Measurements from ENCODE around the gene NUDT16L1. TPM values are rescaled to one million over a fixed set of nuclear protein-coding genes. Genes with fewer than 3 reads are reported as not detected.

NUDT16L1 gene
- total and polyA plus RNA-seq, 2 of the 4 experiments (the other 2 are of a cell fraction) = 22.9 to 44.3 TPM

GRCh38 chr16:4706871-4707270 is 13.5 kb downstream of the NUDT16L1 start:
- H2AK9ac ChIP-seq (replicated peaks; ENCODE audit: low read depth, low read length, poor library complexity) = no peak overlapping the region
- in situ Hi-C loops (cut with MboI; ENCODE audit: low sequenced_read_pairs) = no loop called here
- no peak overlapping the region for H3K23ac ChIP-seq (ENCODE audit: low read depth, low read length)
- dilution Hi-C loops (cut with HindIII; ENCODE audit: low sequenced_read_pairs, unreplicated experiment) = no loop called here
- no peak overlapping the region for H2AK5ac ChIP-seq (ENCODE audit: low read depth, low read length)
- 100% methylated on average over 2 of the region's 7 CpGs; no CpG with 5 or more reads in 1 of the 2 experiments for WGBS, 2 experiments (ENCODE audit: extremely low coverage in 2 of 2, insufficient read length in 1 of 2)
- peaks cover 10% of the 10 kb centered on the region; the same call in 1 of the 2 replicates for H4K20me1 ChIP-seq (ENCODE audit: insufficient read depth, low read length)
- H3K4me3 ChIP-seq (ENCODE audit: insufficient read depth, low read depth, low read length) = no peak overlapping the region
- ATAC-seq (ENCODE audit: low read depth) = no peak
- no peaks in the 10 kb centered on the region for H3K9me3 ChIP-seq (ENCODE audit: control insufficient read depth, insufficient read depth, low read length)
- no peak overlapping the region for H3K14ac ChIP-seq (replicated peaks; ENCODE audit: low read depth, low read length)
- no peak overlapping the region for H3K27ac ChIP-seq (ENCODE audit: insufficient read depth, low read length)
- no peak overlapping the region for H2BK120ac ChIP-seq (ENCODE audit: low read depth, low read length)
- no peak overlapping the region for H2AFZ ChIP-seq (replicated peaks; ENCODE audit: low read length, poor library complexity)
- peaks cover 3% of the 10 kb centered on the region; the same call in 1 of the 2 replicates for H3K9me1 ChIP-seq (ENCODE audit: insufficient read depth, low read length)
- peaks cover 3 to 23% of the 10 kb centered on the region in 2 experiments; a peak in 2 of 4 replicates for H3K79me1 ChIP-seq (ENCODE audit: low read depth in 1 of 2, low read length in 2 of 2)
- POLR2A ChIA-PET (ENCODE audit: unreplicated experiment) = no interaction called here
- H2BK20ac ChIP-seq (ENCODE audit: low read depth, low read length) = no peak overlapping the region
- no peak overlapping the region for H3K4ac ChIP-seq (ENCODE audit: low read depth, low read length)
- H4K91ac ChIP-seq (ENCODE audit: insufficient read depth, low read depth, low read length) = no peak overlapping the region
- H2BK15ac ChIP-seq (ENCODE audit: low read depth, low read length) = no peak overlapping the region
- no peak overlapping the region for H4K5ac ChIP-seq (ENCODE audit: low read depth, low read length)
- H3K36me3 ChIP-seq (ENCODE audit: control insufficient read depth, insufficient read depth, low read length) = peaks cover 34% of the 10 kb centered on the region
- H3K9ac ChIP-seq (ENCODE audit: low read depth, low read length) = no peak overlapping the region
- no peak overlapping the region for H3K56ac ChIP-seq (ENCODE audit: extremely low read depth, insufficient read depth, low read length)
- TF ChIP-seq RCOR1 (IDR thresholded peaks at IDR 0.05; ENCODE audit: insufficient replicate concordance, low read length) = no peak
- TF ChIP-seq FOS (IDR thresholded peaks at IDR 0.05; ENCODE audit: low read depth, low read length) = no peak
- TF ChIP-seq BHLHE40 (IDR thresholded peaks at IDR 0.05; ENCODE audit: low read depth, low read length) = no peak
- TF ChIP-seq POLR2A (IDR thresholded peaks at IDR 0.05; ENCODE audit: low read depth, low read length) = no peak
- no peak for TF ChIP-seq CEBPB (IDR thresholded peaks at IDR 0.05; ENCODE audit: low read depth, low read length)
- no peak for TF ChIP-seq ELK1 (IDR thresholded peaks at IDR 0.05; ENCODE audit: borderline replicate concordance, low read depth, low read length)
- no peak for TF ChIP-seq CTCF (conservative IDR thresholded peaks at IDR 0.05; ENCODE audit: low read depth, low read length)
- no peak for TF ChIP-seq USF2 (IDR thresholded peaks at IDR 0.05; ENCODE audit: low read depth, low read length)
- no peak for TF ChIP-seq MXI1 (IDR thresholded peaks at IDR 0.05; ENCODE audit: borderline replicate concordance, low read depth, low read length)
- no peak for TF ChIP-seq RAD21 (IDR thresholded peaks at IDR 0.05; ENCODE audit: low read length)
- TF ChIP-seq MAFK (IDR thresholded peaks at IDR 0.05; ENCODE audit: low read depth, low read length) = no peak
- TF ChIP-seq CHD1 (IDR thresholded peaks at IDR 0.05; ENCODE audit: low read depth, low read length) = no peak
- CTCF ChIA-PET = interaction anchor here (0.6 to 1.0 kb wide), 2 partner anchors 11 to 15 kb away, joined by 3 to 4 read pairs; no protein-coding TSS in a partner anchor
- H3K4me1 ChIP-seq (ENCODE audit: control insufficient read depth, insufficient read depth, low read length) = no peaks in the 10 kb centered on the region
- BruUV-seq (replicated peaks) = no TSS peak
- intact Hi-C loops (cut with micrococcal nuclease) = no loop called here
- no peak overlapping the region for H4K8ac ChIP-seq (ENCODE audit: low read depth in 2 of 2, low read length in 2 of 2)
- no peak overlapping the region for H3K18ac ChIP-seq (ENCODE audit: low read depth, low read length)
- H2BK5ac ChIP-seq (ENCODE audit: low read depth, low read length, poor library complexity, severe bottlenecking) = no peak overlapping the region
- no peaks in the 10 kb centered on the region for H3K27me3 ChIP-seq (ENCODE audit: control insufficient read depth, insufficient read depth, low read length)
- no peak for DNase-seq
- H3K4me2 ChIP-seq (ENCODE audit: low read depth, low read length) = no peak overlapping the region
